Loucy (cell line): ENCODE results near the gene SCARB1.

Experiments used
- H2AFZ ChIP-seq: fragments of 200-600 bp; sonication (generic); 2 replicates; pipeline ENCODE4 v1.6.0; 2016; ENCODE audit warnings: antibody characterized with exemption, mild to moderate bottlenecking, low read length, moderate library complexity
- H3F3A ChIP-seq: fragments of 200-600 bp; 2 replicates; pipeline ENCODE4 v1.6.0; 2016; ENCODE audit warnings: antibody characterized with exemption, low read depth, mild to moderate bottlenecking
- H3K27me3 ChIP-seq: fragments of 200-600 bp; sonication (generic); 2 replicates; pipeline ENCODE4 v1.6.1; 2014; ENCODE audit warnings: low read length, mild to moderate bottlenecking; ENCODE audit not compliant: insufficient read depth, poor library complexity, severe bottlenecking
- H3K36me3 ChIP-seq: fragments of 200-600 bp; sonication (generic); 2 replicates; pipeline ENCODE4 v1.6.1; 2016; ENCODE audit warnings: low read length; ENCODE audit not compliant: insufficient read depth
- H3K4me1 ChIP-seq: fragments of 200-600 bp; sonication (generic); 2 replicates; pipeline ENCODE4 v1.5.1; 2014; ENCODE audit warnings: low read length, mild to moderate bottlenecking; ENCODE audit not compliant: insufficient read depth, poor library complexity, severe bottlenecking
- H3K4me2 ChIP-seq: fragments of 200-600 bp; sonication (generic); 2 replicates; pipeline ENCODE4 v1.6.0; 2014; ENCODE audit warnings: antibody characterized with exemption, low read length, low read depth, mild to moderate bottlenecking; ENCODE audit not compliant: poor library complexity, severe bottlenecking
- H3K4me3 ChIP-seq: fragments of 200-600 bp; sonication (generic); 2 replicates; pipeline ENCODE4 v1.5.1; 2014; ENCODE audit warnings: low read length, mild to moderate bottlenecking, mixed read lengths; ENCODE audit not compliant: poor library complexity, severe bottlenecking
- H3K79me2 ChIP-seq: fragments of 200-600 bp; sonication (generic); 2 replicates; pipeline ENCODE4 v1.6.1; 2014; ENCODE audit warnings: low read length; ENCODE audit not compliant: insufficient read depth
- H3K9ac ChIP-seq: fragments of 200-600 bp; sonication (generic); 2 replicates; pipeline ENCODE4 v1.6.0; 2014; ENCODE audit warnings: mild to moderate bottlenecking, low read depth, low read length, moderate library complexity; ENCODE audit not compliant: poor library complexity, severe bottlenecking
- H3K9me2 ChIP-seq: fragments of 200-600 bp; sonication (generic); replicated peaks from 2 replicates; pipeline ENCODE4 v1.6.1; 2016; ENCODE audit warnings: low read depth, low read length, mixed read lengths
- H3K9me3 ChIP-seq: fragments of 200-600 bp; sonication (generic); 2 replicates; pipeline ENCODE4 v1.6.1; 2014; ENCODE audit warnings: mild to moderate bottlenecking, antibody characterized with exemption, low read length, low read depth; ENCODE audit not compliant: insufficient read depth
- H4K20me1 ChIP-seq: fragments of 200-600 bp; sonication (generic); 2 replicates; pipeline ENCODE4 v1.6.0; 2014; ENCODE audit warnings: antibody characterized with exemption, low read length, mild to moderate bottlenecking; ENCODE audit not compliant: insufficient read depth, poor library complexity, severe bottlenecking
- EZH2phosphoT487 ChIP-seq: fragments of 200-600 bp; IDR thresholded peaks from 2 replicates; pipeline ENCODE4 v1.6.1; 2018; ENCODE audit warnings: antibody characterized with exemption, mild to moderate bottlenecking, moderate library complexity, borderline replicate concordance
- TF ChIP-seq, protein P1 (sequence below): fragments of 200-600 bp; sonication (generic); conservative IDR thresholded peaks from 2 replicates; pipeline ENCODE4 v1.5.1; 2014; ENCODE audit warnings: mild to moderate bottlenecking, antibody characterized with exemption, low read length

The SCARB1 gene

DNA sequence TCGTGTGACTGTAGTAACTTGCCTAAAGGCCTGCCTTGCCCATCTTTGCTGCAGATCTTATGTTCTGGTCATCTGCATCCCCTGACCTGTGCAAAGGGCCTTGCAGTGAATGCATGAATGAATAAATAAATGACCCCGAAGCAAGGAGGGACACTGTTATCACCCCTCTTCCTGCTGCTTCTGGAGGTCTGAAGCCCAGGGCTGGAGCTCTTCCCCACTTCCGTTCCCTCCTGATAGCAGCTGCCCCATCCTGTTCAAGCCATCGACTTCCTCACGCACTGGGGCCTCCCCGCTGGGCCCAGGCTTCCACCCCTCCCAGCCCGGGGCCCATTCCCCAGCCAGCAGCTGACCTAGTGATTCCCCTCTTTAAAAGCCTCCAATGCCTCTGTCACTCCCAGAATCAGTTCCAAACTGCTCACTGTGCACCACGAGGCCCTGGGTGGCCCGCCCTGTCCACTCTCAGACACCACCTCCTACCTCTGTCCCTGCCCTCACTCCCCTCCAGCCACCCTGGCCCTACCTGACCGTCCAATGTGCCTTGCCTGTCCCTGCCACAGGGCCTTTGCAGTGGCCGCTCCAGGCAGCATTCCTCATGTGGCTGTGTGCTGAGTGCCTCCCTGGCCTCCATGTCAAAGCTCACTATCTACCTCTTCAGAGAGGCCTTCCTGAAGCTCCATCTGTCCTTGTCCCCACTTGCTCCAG lies 78.6 kb downstream of the SCARB1 start:
- Histone ChIP-seq H3K36me3 (no peaks in the 10 kb centered on the region; the same call in 1 of the 2 replicates), H3K4me3 (no peak overlapping the region), H3K27me3 (no peaks in the 10 kb centered on the region), H3K4me1 (no peaks in the 10 kb centered on the region), H2AFZ (no peak overlapping the region), H3F3A (no peaks in the 10 kb centered on the region), H3K9me2 (no peaks in the 10 kb centered on the region), H4K20me1 (no peaks in the 10 kb centered on the region), H3K4me2 (no peak overlapping the region), H3K9ac (no peak overlapping the region), H3K79me2 (no peaks in the 10 kb centered on the region), H3K9me3 (no peaks in the 10 kb centered on the region)
- TF ChIP-seq EZH2phosphoT487: no peak
- TF ChIP-seq, protein P1, sequence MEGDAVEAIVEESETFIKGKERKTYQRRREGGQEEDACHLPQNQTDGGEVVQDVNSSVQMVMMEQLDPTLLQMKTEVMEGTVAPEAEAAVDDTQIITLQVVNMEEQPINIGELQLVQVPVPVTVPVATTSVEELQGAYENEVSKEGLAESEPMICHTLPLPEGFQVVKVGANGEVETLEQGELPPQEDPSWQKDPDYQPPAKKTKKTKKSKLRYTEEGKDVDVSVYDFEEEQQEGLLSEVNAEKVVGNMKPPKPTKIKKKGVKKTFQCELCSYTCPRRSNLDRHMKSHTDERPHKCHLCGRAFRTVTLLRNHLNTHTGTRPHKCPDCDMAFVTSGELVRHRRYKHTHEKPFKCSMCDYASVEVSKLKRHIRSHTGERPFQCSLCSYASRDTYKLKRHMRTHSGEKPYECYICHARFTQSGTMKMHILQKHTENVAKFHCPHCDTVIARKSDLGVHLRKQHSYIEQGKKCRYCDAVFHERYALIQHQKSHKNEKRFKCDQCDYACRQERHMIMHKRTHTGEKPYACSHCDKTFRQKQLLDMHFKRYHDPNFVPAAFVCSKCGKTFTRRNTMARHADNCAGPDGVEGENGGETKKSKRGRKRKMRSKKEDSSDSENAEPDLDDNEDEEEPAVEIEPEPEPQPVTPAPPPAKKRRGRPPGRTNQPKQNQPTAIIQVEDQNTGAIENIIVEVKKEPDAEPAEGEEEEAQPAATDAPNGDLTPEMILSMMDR: no peak

DNA sequence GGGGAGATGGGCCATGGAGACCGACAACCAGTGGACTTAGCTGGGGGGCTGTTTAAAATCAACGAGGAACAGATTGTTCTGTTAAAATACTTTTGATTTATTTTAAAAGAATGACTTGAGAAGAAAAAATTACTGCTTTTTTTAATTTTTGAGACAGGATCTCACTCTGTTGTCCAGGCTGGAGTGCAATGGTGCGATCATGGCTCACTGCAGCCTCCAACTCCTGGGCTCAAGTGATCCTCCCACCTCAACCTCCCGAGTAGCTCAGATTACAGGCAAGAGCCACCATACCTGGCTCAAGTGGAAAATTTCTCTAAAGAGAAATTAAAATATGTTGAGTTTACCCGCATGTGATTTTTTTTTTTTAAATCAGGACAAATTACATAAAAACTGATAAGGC lies 80.6 kb downstream of the SCARB1 start:
- H3K4me1 ChIP-seq: no peaks in the 10 kb centered on the region

DNA sequence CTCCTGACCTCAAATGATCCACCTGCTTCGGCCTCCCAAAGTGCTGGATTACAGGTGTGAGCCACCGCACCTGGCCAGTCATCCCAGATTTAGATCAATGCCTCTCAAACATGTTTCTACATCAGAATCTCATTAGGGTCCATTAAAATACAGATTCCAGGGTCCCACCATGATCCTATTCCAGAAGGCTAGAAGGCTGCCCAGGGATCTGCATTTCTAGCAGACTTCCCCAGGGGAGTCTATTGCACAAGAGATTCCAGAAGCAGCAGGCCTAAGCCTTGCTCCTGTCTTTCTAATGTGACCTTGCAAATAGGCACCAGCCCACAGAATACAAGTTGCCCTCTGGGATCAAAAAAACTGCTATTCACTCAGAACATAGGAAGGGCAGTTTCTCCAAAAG lies 81.5 kb downstream of the SCARB1 start:
- H3K36me3 ChIP-seq: no peaks in the 10 kb centered on the region; the same call in 1 of the 2 replicates
- H3K79me2 ChIP-seq: no peaks in the 10 kb centered on the region
- H3K4me3 ChIP-seq: no peak overlapping the region
- no peak overlapping the region for H3K9ac ChIP-seq
- H3K4me1 ChIP-seq: no peaks in the 10 kb centered on the region
- H3K27me3 ChIP-seq: no peaks in the 10 kb centered on the region
- H3F3A ChIP-seq: no peaks in the 10 kb centered on the region
- no peak overlapping the region for H3K4me2 ChIP-seq
- TF ChIP-seq, protein P1: no peak
- TF ChIP-seq EZH2phosphoT487: no peak
- H4K20me1 ChIP-seq: no peaks in the 10 kb centered on the region
- no peaks in the 10 kb centered on the region for H3K9me2 ChIP-seq
- no peaks in the 10 kb centered on the region for H3K9me3 ChIP-seq
- H2AFZ ChIP-seq: no peak overlapping the region

More for the DNA sequence above, 80.6 kb downstream of the SCARB1 start:
- H3K4me3 ChIP-seq: no peak overlapping the region
- H3K9me2 ChIP-seq: no peaks in the 10 kb centered on the region
- H3K36me3 ChIP-seq: no peaks in the 10 kb centered on the region; the same call in 1 of the 2 replicates
- no peaks in the 10 kb centered on the region for H4K20me1 ChIP-seq
- H3F3A ChIP-seq: no peaks in the 10 kb centered on the region
- H3K4me2 ChIP-seq: no peak overlapping the region
- H3K27me3 ChIP-seq: no peaks in the 10 kb centered on the region
- H3K9ac ChIP-seq: no peak overlapping the region
- no peaks in the 10 kb centered on the region for H3K79me2 ChIP-seq
- H3K9me3 ChIP-seq: no peaks in the 10 kb centered on the region
- TF ChIP-seq, protein P1: no peak
- no peak for TF ChIP-seq EZH2phosphoT487
- no peak overlapping the region for H2AFZ ChIP-seq
